ENCODE measurements around the gene TBK1. TPM values are rescaled to one million over a fixed set of nuclear protein-coding genes. Genes with fewer than 3 reads are reported as not detected.
"Not testable (repeated sequence)": the region's sequence is repeated elsewhere in the genome, so short reads cannot be mapped to it uniquely, and the experiment has no call there.

TBK1 gene
- total RNA-seq, 1 donor, result 36.2 TPM

DNA sequence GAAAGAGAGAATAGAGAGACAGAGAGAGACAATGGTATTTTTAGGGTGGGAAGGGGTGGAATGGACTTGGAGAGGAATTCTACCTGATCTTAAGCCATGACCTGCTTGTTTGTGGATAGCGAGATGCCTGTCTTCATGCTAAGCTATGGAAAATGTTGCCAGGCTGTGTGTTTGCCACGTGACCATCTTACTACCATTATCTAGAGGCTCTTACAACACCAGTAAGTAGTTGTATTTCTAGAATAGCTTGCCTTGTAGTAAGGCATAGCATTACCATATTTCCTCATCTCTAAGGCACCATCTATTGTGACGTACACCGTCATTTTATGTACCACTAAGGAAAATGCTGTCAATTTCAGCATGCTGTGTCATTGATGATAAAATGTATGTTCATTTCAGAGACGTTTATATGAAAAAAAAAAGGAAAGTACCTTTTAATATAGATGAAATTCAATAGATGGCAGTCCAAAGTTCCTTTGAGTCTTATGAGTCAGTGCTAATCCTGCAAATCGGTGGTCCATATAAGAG, 82.8 kb downstream of the TBK1 start:
- H2AFZ ChIP-seq (ENCODE audit: low read length), result no peak overlapping the region
- H3K4me1 ChIP-seq (ENCODE audit: insufficient read depth, low read length), result no peaks in the 10 kb centered on the region
- no peaks in the 10 kb centered on the region for H4K20me1 ChIP-seq (ENCODE audit: insufficient read depth, low read length)
- no peak overlapping the region for H3K4me2 ChIP-seq (ENCODE audit: insufficient read depth, low read length)
- no peaks in the 10 kb centered on the region for H3K9me3 ChIP-seq (ENCODE audit: low read depth, low read length)
- no peak overlapping the region for H3K27ac ChIP-seq (ENCODE audit: low read depth, low read length)
- TF ChIP-seq, protein P1, sequence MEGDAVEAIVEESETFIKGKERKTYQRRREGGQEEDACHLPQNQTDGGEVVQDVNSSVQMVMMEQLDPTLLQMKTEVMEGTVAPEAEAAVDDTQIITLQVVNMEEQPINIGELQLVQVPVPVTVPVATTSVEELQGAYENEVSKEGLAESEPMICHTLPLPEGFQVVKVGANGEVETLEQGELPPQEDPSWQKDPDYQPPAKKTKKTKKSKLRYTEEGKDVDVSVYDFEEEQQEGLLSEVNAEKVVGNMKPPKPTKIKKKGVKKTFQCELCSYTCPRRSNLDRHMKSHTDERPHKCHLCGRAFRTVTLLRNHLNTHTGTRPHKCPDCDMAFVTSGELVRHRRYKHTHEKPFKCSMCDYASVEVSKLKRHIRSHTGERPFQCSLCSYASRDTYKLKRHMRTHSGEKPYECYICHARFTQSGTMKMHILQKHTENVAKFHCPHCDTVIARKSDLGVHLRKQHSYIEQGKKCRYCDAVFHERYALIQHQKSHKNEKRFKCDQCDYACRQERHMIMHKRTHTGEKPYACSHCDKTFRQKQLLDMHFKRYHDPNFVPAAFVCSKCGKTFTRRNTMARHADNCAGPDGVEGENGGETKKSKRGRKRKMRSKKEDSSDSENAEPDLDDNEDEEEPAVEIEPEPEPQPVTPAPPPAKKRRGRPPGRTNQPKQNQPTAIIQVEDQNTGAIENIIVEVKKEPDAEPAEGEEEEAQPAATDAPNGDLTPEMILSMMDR (IDR thresholded peaks at IDR 0.05; ENCODE audit: extremely low read depth, low read depth, low read length), result no peak
- no peaks in the 10 kb centered on the region for H3K79me2 ChIP-seq (ENCODE audit: insufficient read depth, low read length)
- no peak for DNase-seq (ENCODE audit: insufficient read length, low spot score, missing footprints)
- no peaks in the 10 kb centered on the region for H3K36me3 ChIP-seq (ENCODE audit: insufficient read depth, low read length)
- peaks cover 4% of the 10 kb centered on the region for H3K27me3 ChIP-seq (ENCODE audit: insufficient read depth, low read length)
- no peak overlapping the region for H3K4me3 ChIP-seq (ENCODE audit: insufficient read depth, low read length)

DNA sequence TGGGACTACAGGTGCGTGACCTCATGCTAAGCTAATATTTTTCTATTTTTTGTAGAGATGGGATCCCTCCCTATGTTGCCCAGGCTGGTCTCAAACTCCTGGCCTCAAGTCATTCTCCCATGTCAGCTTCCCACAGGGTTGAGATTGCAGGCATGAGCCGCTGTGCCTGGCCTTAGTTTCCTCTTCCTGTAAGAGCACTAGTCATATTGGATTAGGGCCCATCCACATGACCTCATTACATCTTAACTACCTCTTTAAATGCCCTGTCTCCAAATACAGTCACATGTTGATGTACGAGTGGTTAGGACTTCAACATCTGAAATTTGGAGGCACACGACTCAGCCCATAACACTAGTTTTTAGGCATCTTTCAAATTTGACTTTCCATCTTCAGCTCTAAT, 86.2 kb downstream of the TBK1 start:
- H4K20me1 ChIP-seq (ENCODE audit: insufficient read depth, low read length), result no peaks in the 10 kb centered on the region
- no peak overlapping the region for H2AFZ ChIP-seq (ENCODE audit: low read length)
- H3K9me3 ChIP-seq (ENCODE audit: low read depth, low read length), result no peaks in the 10 kb centered on the region
- H3K4me2 ChIP-seq (ENCODE audit: insufficient read depth, low read length), result no peak overlapping the region
- H3K27me3 ChIP-seq (ENCODE audit: insufficient read depth, low read length), result peaks cover 4% of the 10 kb centered on the region
- DNase-seq (ENCODE audit: insufficient read length, low spot score, missing footprints), result no peak
- TF ChIP-seq, protein P1 (IDR thresholded peaks at IDR 0.05; ENCODE audit: extremely low read depth, low read depth, low read length), result no peak
- H3K27ac ChIP-seq (ENCODE audit: low read depth, low read length), result no peak overlapping the region
- no peaks in the 10 kb centered on the region for H3K36me3 ChIP-seq (ENCODE audit: insufficient read depth, low read length)
- H3K79me2 ChIP-seq (ENCODE audit: insufficient read depth, low read length), result no peaks in the 10 kb centered on the region
- peaks cover 3% of the 10 kb centered on the region for H3K4me1 ChIP-seq (ENCODE audit: insufficient read depth, low read length)
- no peak overlapping the region for H3K4me3 ChIP-seq (ENCODE audit: insufficient read depth, low read length)

- H3K4me3 ChIP-seq (ENCODE audit: insufficient read depth, low read length); H3K9me3 ChIP-seq (ENCODE audit: low read depth, low read length); H3K4me2 ChIP-seq (ENCODE audit: insufficient read depth, low read length); DNase-seq (ENCODE audit: insufficient read length, low spot score, missing footprints); H3K4me1 ChIP-seq (ENCODE audit: insufficient read depth, low read length); H3K36me3 ChIP-seq (ENCODE audit: insufficient read depth, low read length); H2AFZ ChIP-seq (ENCODE audit: low read length); H3K27me3 ChIP-seq (ENCODE audit: insufficient read depth, low read length); H3K79me2 ChIP-seq (ENCODE audit: insufficient read depth, low read length); H3K27ac ChIP-seq (ENCODE audit: low read depth, low read length); H4K20me1 ChIP-seq (ENCODE audit: insufficient read depth, low read length): not testable (repeated sequence)
Observed at GRCh38 chr12:64542409-64543047, 90.6 kb downstream of the TBK1 start.

DNA sequence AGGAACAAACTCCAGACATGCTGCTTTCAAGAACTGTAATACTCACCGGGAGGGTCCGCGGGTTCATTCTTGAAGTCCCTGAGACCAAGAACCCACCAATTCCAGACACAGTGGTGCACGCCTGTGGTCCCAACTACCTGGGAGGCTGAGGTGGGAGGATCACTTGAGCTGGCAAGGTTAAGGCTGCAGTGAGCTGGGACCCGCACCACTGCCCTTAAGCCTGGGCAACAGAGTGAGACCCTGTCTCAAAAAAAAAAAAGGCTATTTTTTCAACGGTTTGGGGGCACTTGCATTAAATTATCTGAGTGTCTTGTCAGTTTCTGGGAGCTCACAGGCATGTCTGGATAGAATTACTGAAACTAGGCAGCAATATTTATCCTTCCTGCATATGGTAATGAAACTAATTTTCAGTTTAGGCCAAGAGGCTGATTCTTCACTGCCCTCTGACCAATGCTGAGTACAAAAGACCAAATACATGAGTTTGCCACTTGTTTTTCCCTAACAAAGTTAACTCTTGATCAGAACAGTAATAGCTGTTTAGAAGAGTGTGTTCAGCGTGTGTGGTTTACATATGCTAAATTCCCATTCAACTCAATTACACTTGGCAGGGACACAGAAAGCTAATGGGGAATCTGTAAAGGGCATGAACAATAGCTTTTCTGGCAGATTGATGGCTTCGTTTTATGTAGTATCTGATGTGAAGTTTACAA, 92.6 kb downstream of the TBK1 start:
- Histone ChIP-seq H3K4me3 (ENCODE audit: insufficient read depth, low read length) (no peak overlapping the region), H3K27ac (ENCODE audit: low read depth, low read length) (no peak overlapping the region), H3K4me2 (ENCODE audit: insufficient read depth, low read length) (no peak overlapping the region), H4K20me1 (ENCODE audit: insufficient read depth, low read length) (no peaks in the 10 kb centered on the region), H2AFZ (ENCODE audit: low read length) (no peak overlapping the region), H3K27me3 (ENCODE audit: insufficient read depth, low read length) (peaks cover 4% of the 10 kb centered on the region), H3K4me1 (ENCODE audit: insufficient read depth, low read length) (peaks cover 3% of the 10 kb centered on the region), H3K9me3 (ENCODE audit: low read depth, low read length) (no peaks in the 10 kb centered on the region), H3K36me3 (ENCODE audit: insufficient read depth, low read length) (no peaks in the 10 kb centered on the region), H3K79me2 (ENCODE audit: insufficient read depth, low read length) (no peaks in the 10 kb centered on the region)
- no peak for DNase-seq (ENCODE audit: insufficient read length, low spot score, missing footprints)
- TF ChIP-seq, protein P1 (IDR thresholded peaks at IDR 0.05; ENCODE audit: extremely low read depth, low read depth, low read length), result no peak

All from osteoblast (primary cell).